ENCODE data around the gene ZNF592. TPM values are rescaled to one million over a fixed set of nuclear protein-coding genes. Genes with fewer than 3 reads are reported as not detected.

Gene ZNF592
- total RNA-seq, 4 donors from 2014 or later = 23.5 to 41.1 (median 26.5) TPM

GRCh38 chr15:84831028-84831427 lies 82.6 kb downstream of the ZNF592 start:
- Histone ChIP-seq H3K9me3 (no peaks in the 10 kb centered on the region), H3K27me3 (no peaks in the 10 kb centered on the region), H3K4me1 (peaks cover 0 to 9% (median 1%) of the 10 kb centered on the region in 4 donors), H3K36me3 (no peaks in the 10 kb centered on the region), H3K4me3 (no peak overlapping the region), H3K27ac (peak overlapping the region in 2 of 4 donors; percentile 20 to 45)
- WGBS, 2 donors (ENCODE audit: low coverage in 1 of 2) = 78 to 93% methylated on average over 5 of the region's 5 CpGs
- DNase-seq = no peak
- TF ChIP-seq EP300 (IDR thresholded peaks at IDR 0.05; ENCODE audit: low read depth) (no peak), POLR2AphosphoS5 (IDR thresholded peaks at IDR 0.05) (no peak), POLR2A (IDR thresholded peaks at IDR 0.05) (no peak)
- TF ChIP-seq, protein P1, sequence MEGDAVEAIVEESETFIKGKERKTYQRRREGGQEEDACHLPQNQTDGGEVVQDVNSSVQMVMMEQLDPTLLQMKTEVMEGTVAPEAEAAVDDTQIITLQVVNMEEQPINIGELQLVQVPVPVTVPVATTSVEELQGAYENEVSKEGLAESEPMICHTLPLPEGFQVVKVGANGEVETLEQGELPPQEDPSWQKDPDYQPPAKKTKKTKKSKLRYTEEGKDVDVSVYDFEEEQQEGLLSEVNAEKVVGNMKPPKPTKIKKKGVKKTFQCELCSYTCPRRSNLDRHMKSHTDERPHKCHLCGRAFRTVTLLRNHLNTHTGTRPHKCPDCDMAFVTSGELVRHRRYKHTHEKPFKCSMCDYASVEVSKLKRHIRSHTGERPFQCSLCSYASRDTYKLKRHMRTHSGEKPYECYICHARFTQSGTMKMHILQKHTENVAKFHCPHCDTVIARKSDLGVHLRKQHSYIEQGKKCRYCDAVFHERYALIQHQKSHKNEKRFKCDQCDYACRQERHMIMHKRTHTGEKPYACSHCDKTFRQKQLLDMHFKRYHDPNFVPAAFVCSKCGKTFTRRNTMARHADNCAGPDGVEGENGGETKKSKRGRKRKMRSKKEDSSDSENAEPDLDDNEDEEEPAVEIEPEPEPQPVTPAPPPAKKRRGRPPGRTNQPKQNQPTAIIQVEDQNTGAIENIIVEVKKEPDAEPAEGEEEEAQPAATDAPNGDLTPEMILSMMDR (IDR thresholded peaks at IDR 0.05) = no peak
- intact Hi-C loops (cut with DNase I; ENCODE audit: low total_unique reads) (no loop called here), in situ Hi-C loops (cut with MboI; ENCODE audit: low pct_ligation_motif_present in 1 of 4, low pct_unique_long_range_greater_than_20kb in 1 of 4, low sequenced_read_pairs in 3 of 4) (no loop called here)

- Histone ChIP-seq H3K4me1 (peaks cover 0 to 9% (median 1%) of the 10 kb centered on the region in 4 donors), H3K27me3 (no peaks in the 10 kb centered on the region), H3K4me3 (no peak overlapping the region), H3K36me3 (no peaks in the 10 kb centered on the region), H3K9me3 (no peaks in the 10 kb centered on the region), H3K27ac (peak overlapping the region in 1 of 4 donors; percentile 45)
- in situ Hi-C loops (cut with MboI; ENCODE audit: low pct_ligation_motif_present in 1 of 4, low pct_unique_long_range_greater_than_20kb in 1 of 4, low sequenced_read_pairs in 3 of 4) = no loop called here
- 77 to 83% methylated on average over 1 to 2 of the region's 2 CpGs for WGBS, 2 donors (ENCODE audit: low coverage in 1 of 2)
- TF ChIP-seq EP300 (IDR thresholded peaks at IDR 0.05; ENCODE audit: low read depth) (no peak), POLR2A (IDR thresholded peaks at IDR 0.05) (no peak), POLR2AphosphoS5 (IDR thresholded peaks at IDR 0.05) (no peak)
- TF ChIP-seq, protein P1 (IDR thresholded peaks at IDR 0.05) = no peak
- intact Hi-C loops (cut with DNase I; ENCODE audit: low total_unique reads) = no loop called here
- DNase-seq = no peak
These were observed 83.2 kb downstream of the ZNF592 start for GRCh38 chr15:84831613-84832012.

DNA sequence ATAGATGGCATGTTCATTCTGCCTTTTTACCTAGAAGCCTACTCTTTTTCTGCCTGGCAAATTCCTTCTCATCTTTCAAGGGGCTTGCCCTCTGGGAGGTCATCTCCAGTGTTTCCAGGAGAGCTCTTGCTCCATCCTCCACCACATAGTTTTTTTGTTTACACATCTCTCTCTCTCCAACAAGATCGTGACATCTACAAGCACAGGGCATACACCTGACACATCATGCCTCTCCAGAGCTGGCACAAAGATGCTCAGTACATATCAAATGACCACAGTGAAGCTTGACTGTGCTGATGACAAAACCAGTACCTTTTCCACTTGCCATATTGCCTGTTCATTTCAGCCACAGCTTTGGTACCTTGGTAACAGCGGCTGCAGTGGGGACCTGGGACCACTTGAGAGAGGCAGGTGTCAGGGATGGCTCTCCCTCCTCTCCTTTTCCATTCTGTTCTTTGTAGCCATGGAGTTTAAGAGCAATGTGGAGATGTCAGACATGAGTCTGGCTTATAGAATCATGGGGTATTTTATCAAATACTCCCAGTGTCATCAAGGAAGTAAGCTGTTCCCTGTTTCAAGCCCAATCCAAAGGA lies 84.2 kb downstream of the ZNF592 start:
- TF ChIP-seq POLR2A (IDR thresholded peaks at IDR 0.05) = no peak
- no peak for TF ChIP-seq POLR2AphosphoS5 (IDR thresholded peaks at IDR 0.05)
- TF ChIP-seq EP300 (IDR thresholded peaks at IDR 0.05; ENCODE audit: low read depth) = no peak
- TF ChIP-seq, protein P1 (IDR thresholded peaks at IDR 0.05) = no peak
- in situ Hi-C loops (cut with MboI; ENCODE audit: low pct_ligation_motif_present in 1 of 4, low pct_unique_long_range_greater_than_20kb in 1 of 4, low sequenced_read_pairs in 3 of 4) (no loop called here), intact Hi-C loops (cut with DNase I; ENCODE audit: low total_unique reads) (no loop called here)
- no peaks in the 10 kb centered on the region for H3K9me3 ChIP-seq
- H3K4me1 ChIP-seq = peaks cover 0 to 9% (median 1%) of the 10 kb centered on the region in 4 donors
- no peaks in the 10 kb centered on the region for H3K27me3 ChIP-seq
- H3K27ac ChIP-seq = no peak overlapping the region
- 85 to 100% methylated on average over 1 to 2 of the region's 2 CpGs for WGBS, 2 donors (ENCODE audit: low coverage in 1 of 2)
- no peaks in the 10 kb centered on the region for H3K36me3 ChIP-seq
- no peak for DNase-seq
- H3K4me3 ChIP-seq = no peak overlapping the region

DNA sequence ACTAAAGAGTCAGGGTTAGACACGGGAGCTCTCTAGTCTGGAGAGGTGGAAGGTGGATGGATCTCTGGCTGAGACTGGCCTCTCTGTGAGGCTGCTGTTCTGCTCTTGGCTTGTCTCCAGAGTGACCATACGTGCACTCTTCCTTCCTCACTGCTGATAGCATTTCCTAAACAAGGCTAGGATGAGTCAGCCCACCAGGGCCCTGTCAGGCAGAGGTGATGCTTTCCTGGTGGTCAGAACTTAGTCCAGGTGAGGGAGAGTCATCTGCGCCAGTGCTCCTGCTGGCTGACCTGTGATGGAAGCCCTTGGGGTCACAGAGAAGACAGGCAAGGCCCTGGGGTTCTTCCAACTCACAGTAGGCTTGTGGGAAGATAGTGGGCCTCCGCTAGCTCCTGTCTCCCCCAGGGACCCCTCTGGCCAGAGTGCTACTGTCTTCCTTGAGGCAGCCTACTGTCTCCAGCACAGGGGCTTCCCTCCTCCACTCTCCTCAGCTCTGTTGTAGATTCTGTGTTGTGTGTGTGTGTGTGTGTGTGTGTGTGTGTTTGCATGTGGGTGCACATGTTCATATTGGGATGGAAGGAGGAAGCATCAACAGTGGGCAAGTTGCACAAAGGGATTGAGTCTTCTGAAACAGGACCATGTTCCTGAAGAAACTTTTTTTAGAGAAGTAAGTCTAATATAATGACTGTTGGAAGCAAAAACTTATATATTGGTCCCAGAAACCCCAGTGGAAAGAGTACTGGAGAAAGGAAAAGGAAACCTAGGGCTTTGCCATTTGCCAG lies 85.2 kb downstream of the ZNF592 start:
- DNase-seq = no peak
- no peaks in the 10 kb centered on the region for H3K27me3 ChIP-seq
- no peak for TF ChIP-seq POLR2AphosphoS5 (IDR thresholded peaks at IDR 0.05)
- no peak for TF ChIP-seq POLR2A (IDR thresholded peaks at IDR 0.05)
- TF ChIP-seq EP300 (IDR thresholded peaks at IDR 0.05; ENCODE audit: low read depth) = no peak
- TF ChIP-seq, protein P1 (IDR thresholded peaks at IDR 0.05) = no peak
- H3K27ac ChIP-seq = no peak overlapping the region
- WGBS, 2 donors (ENCODE audit: low coverage in 1 of 2) = 40 to 70% methylated on average over 1 to 4 of the region's 4 CpGs
- peaks cover 0 to 9% (median 1%) of the 10 kb centered on the region in 4 donors for H3K4me1 ChIP-seq
- intact Hi-C loops (cut with DNase I; ENCODE audit: low total_unique reads) = no loop called here
- no peaks in the 10 kb centered on the region for H3K9me3 ChIP-seq
- no peaks in the 10 kb centered on the region for H3K36me3 ChIP-seq
- in situ Hi-C loops (cut with MboI; ENCODE audit: low pct_ligation_motif_present in 1 of 4, low pct_unique_long_range_greater_than_20kb in 1 of 4, low sequenced_read_pairs in 3 of 4) = no loop called here
- no peak overlapping the region for H3K4me3 ChIP-seq

All from transverse colon (tissue), 4 donors.